Spinal cord (tissue), 10 donors: ENCODE results near the gene CD34. TPM values are rescaled to one million over a fixed set of nuclear protein-coding genes. Genes with fewer than 3 reads are reported as not detected.
"Not testable (repeated sequence)": the region's sequence is repeated elsewhere in the genome, so short reads cannot be mapped to it uniquely, and the experiment has no call there.

Experiments used
- DNase-seq, 6 donors: peaks; one replicate each; pipeline versions ENCODE4 v3.0.0 to v3.0.0-alpha.2; 2013 to 2015; ENCODE audit warnings: low spot score in 6 of 6, low read depth in 4 of 6
- H3K27ac ChIP-seq: one replicate; pipeline ENCODE4 v1.5.1; 2013; ENCODE audit warnings: low read depth, low read length, control low read depth
- H3K27me3 ChIP-seq: one replicate; pipeline ENCODE4 v1.6.1; 2013; ENCODE audit warnings: low read length; ENCODE audit not compliant: control insufficient read depth, insufficient read depth
- H3K36me3 ChIP-seq: one replicate; pipeline ENCODE4 v1.6.1; 2013; ENCODE audit warnings: low read length; ENCODE audit not compliant: control insufficient read depth, insufficient read depth
- H3K4me1 ChIP-seq: one replicate; pipeline ENCODE4 v1.6.1; 2013; ENCODE audit warnings: low read length; ENCODE audit not compliant: control insufficient read depth, insufficient read depth
- H3K4me3 ChIP-seq: one replicate; pipeline ENCODE4 v1.5.1; 2013; ENCODE audit warnings: low read depth, low read length, control low read depth
- H3K9me3 ChIP-seq: one replicate; pipeline ENCODE4 v1.6.1; 2013; ENCODE audit warnings: low read length; ENCODE audit not compliant: control insufficient read depth, insufficient read depth
- WGBS: methylation state at CpG from one replicate; pipeline ENCODE4 v1.1.5; 2013; ENCODE audit warnings: missing lambda C conversion rate; ENCODE audit not compliant: insufficient coverage; 5-methylcytosine and 5-hydroxymethylcytosine counted together
- polyA plus RNA-seq, 2 donors: library from polyadenylated mRNA; unstranded; fragments of 120-200 nt; gene quantifications; one replicate each; pipeline ENCODE4 v1.2.1, GENCODE V29; 2013; ENCODE audit not compliant: insufficient read length in 2 of 2
- total RNA-seq, 2 donors: library from RNA; depleted of rRNA in 1 of 2; stranded (reverse); fragments of 120-200 nt in 1 of 2; fragments of >200 nt in 1 of 2; gene quantifications; one replicate each; pipeline versions ENCODE4 v1.2.3 to v1.2.4, GENCODE V29; 2013 to 2014
- donor health status: healthy.

CD34 gene
- total and polyA plus RNA-seq, 4 donors, result 10.5 to 33.1 (median 20.7) TPM

- no peak overlapping the region for H3K4me3 ChIP-seq
- WGBS, result 94% methylated on average over 3 of the region's 5 CpGs
- no peak overlapping the region for H3K27ac ChIP-seq
- no peaks in the 10 kb centered on the region for H3K27me3 ChIP-seq
- H3K36me3 ChIP-seq, result no peaks in the 10 kb centered on the region
- DNase-seq, result no peak
- H3K9me3 ChIP-seq, result no peaks in the 10 kb centered on the region
- no peaks in the 10 kb centered on the region for H3K4me1 ChIP-seq
Observed at GRCh38 chr1:207883104-207883651, 27.7 kb downstream of the CD34 start.

GRCh38 chr1:207882692-207883091 lies 28.2 kb downstream of the CD34 start:
- H3K27ac ChIP-seq, result no peak overlapping the region
- H3K36me3 ChIP-seq, result no peaks in the 10 kb centered on the region
- H3K27me3 ChIP-seq, result no peaks in the 10 kb centered on the region
- H3K4me1 ChIP-seq, result no peaks in the 10 kb centered on the region
- 50% methylated on average over 3 of the region's 3 CpGs for WGBS
- H3K4me3 ChIP-seq, result no peak overlapping the region
- no peak for DNase-seq
- no peaks in the 10 kb centered on the region for H3K9me3 ChIP-seq

DNA sequence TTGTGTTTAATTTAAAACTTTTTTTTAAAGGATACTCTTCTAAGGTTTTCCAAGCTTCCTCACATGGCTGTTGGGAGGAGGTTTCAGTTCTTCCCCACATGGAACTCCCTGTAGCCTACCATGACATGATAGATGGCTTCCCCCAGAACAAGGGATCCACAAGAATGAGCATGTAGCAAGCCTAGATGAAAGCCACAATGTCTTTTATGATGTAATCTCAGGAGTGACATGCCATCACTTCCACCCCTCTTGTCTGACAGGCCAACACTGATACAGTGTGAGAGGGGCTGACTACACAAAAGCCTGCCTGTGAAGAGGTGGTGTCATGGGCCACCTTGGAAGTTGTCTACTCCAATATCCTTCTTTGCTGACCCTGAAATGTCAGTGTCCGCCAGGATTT lies 32.0 kb downstream of the CD34 start:
- H3K27me3 ChIP-seq, result no peaks in the 10 kb centered on the region
- WGBS, result 100% methylated on average over 1 of the region's 1 CpG
- no peaks in the 10 kb centered on the region for H3K4me1 ChIP-seq
- H3K4me3 ChIP-seq, result no peak overlapping the region
- no peaks in the 10 kb centered on the region for H3K9me3 ChIP-seq
- H3K27ac ChIP-seq, result no peak overlapping the region
- no peaks in the 10 kb centered on the region for H3K36me3 ChIP-seq
- DNase-seq, result no peak

DNA sequence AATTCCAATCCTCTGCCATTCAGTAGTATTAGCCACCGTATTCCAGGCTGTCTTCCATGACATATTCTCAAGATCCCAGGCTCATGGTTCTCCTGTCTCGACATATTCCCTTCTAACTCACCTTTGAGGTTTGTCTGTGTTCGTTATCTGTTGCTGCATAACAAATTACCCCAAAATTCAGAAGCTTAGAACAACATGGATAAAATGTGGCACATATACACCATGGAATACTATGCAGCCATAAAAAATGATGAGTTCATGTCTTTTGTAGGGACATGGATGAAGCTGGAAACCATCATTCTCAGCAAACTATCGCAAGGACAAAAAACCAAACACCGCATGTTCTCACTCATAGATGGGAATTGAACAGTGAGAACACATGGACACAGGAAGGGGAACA lies 33.0 kb downstream of the CD34 start:
- H3K4me3 ChIP-seq, DNase-seq, H3K27me3 ChIP-seq, H3K9me3 ChIP-seq, H3K4me1 ChIP-seq, H3K36me3 ChIP-seq, H3K27ac ChIP-seq: not testable (repeated sequence)
- WGBS, result 77% methylated on average over 2 of the region's 5 CpGs

DNA sequence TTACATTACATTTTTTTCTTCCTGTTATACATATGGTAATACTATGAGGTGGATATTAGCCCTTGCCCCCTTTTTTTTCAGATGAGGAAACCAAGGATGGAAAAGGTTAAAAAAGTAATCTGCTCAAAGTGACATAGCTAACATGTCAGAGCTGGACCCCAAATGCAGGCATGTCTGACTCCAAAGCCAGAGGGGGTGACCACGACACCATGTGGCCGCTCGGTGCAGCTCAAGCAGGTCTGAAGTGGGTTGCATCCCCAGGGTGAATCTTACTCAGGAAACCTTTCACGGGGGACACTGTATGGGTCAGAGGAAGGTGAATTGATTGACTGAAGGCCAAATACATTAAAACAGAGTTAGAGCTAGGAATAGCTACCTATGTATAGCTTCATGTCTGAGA lies 34.8 kb downstream of the CD34 start:
- Histone ChIP-seq H3K4me1 (no peaks in the 10 kb centered on the region), H3K9me3 (no peaks in the 10 kb centered on the region), H3K4me3 (no peak overlapping the region), H3K36me3 (no peaks in the 10 kb centered on the region), H3K27ac (no peak overlapping the region), H3K27me3 (no peaks in the 10 kb centered on the region)
- 28% methylated on average over 3 of the region's 4 CpGs for WGBS
- no peak for DNase-seq

DNA sequence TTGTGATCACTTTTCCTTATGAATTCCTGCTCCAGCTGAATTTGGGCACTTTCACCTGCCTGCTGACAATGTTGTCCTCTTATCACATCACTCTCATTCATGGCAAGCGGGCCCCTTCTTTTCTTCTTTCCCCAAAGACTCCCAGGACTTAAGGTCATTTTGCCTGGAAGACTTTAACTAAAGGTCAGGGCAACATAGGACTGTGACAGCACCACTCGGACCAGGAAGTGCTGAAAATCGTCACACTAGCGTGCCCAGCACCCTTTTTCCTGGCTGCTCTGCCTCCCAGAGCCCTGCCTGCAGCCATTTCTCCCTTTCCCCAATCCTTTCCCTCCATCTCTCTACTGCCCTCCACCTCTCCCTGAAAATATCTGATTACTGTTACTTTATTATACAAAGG lies 35.4 kb downstream of the CD34 start:
- Histone ChIP-seq H3K36me3 (no peaks in the 10 kb centered on the region), H3K4me3 (no peak overlapping the region), H3K4me1 (no peaks in the 10 kb centered on the region), H3K9me3 (no peaks in the 10 kb centered on the region), H3K27me3 (no peaks in the 10 kb centered on the region), H3K27ac (no peak overlapping the region)
- WGBS, result 48% methylated on average over 3 of the region's 4 CpGs
- no peak for DNase-seq

GRCh38 chr1:207873055-207873890 lies 37.7 kb downstream of the CD34 start:
- no peak overlapping the region for H3K4me3 ChIP-seq
- DNase-seq, result peak in 1 of 6 donors; percentile 32
- 66% methylated on average over 4 of the region's 8 CpGs for WGBS
- no peaks in the 10 kb centered on the region for H3K27me3 ChIP-seq
- H3K27ac ChIP-seq, result no peak overlapping the region
- H3K4me1 ChIP-seq, result peaks cover 9% of the 10 kb centered on the region
- no peaks in the 10 kb centered on the region for H3K36me3 ChIP-seq
- no peaks in the 10 kb centered on the region for H3K9me3 ChIP-seq

GRCh38 chr1:207872621-207873020 lies 38.3 kb downstream of the CD34 start:
- H3K4me1 ChIP-seq, result peaks cover 15% of the 10 kb centered on the region
- H3K27me3 ChIP-seq, result no peaks in the 10 kb centered on the region
- H3K36me3 ChIP-seq, result peaks cover 2% of the 10 kb centered on the region
- no peak overlapping the region for H3K27ac ChIP-seq
- no peak overlapping the region for H3K4me3 ChIP-seq
- DNase-seq, result no peak
- WGBS, result 91% methylated on average over 2 of the region's 2 CpGs
- no peaks in the 10 kb centered on the region for H3K9me3 ChIP-seq

- H3K27me3 ChIP-seq, result no peaks in the 10 kb centered on the region
- peaks cover 13% of the 10 kb centered on the region for H3K36me3 ChIP-seq
- no peak for DNase-seq
- WGBS, result 89% methylated on average over 5 of the region's 6 CpGs
- H3K4me1 ChIP-seq, result peaks cover 27% of the 10 kb centered on the region
- no peaks in the 10 kb centered on the region for H3K9me3 ChIP-seq
- H3K4me3 ChIP-seq, result no peak overlapping the region
- H3K27ac ChIP-seq, result no peak overlapping the region
Observed at GRCh38 chr1:207871117-207871649, 39.7 kb downstream of the CD34 start.
